H1 (cell line): ENCODE measurements around the gene IRF8. TPM values are rescaled to one million over a fixed set of nuclear protein-coding genes. Genes with fewer than 3 reads are reported as not detected.
A peak's percentile ranks its signal among the peaks of the same experiment; 100 is the strongest.

ENCODE experiments used
- CTCF ChIA-PET: fragments of 300-600 bp; sonication (Branson Sonifier 250); formaldehyde crosslinking; loops from one replicate; lab custom pipeline; 2021; ENCODE audit not compliant: partially characterized antibody; lab: Charles Lee
- POLR2A ChIA-PET: fragments of 300-600 bp; sonication (Branson Sonifier 250); formaldehyde crosslinking; loops from one replicate; lab custom pipeline; 2021; ENCODE audit warnings: inconsistent platforms; ENCODE audit not compliant: partially characterized antibody; lab: Charles Lee
- DNase-seq, 2 experiments: peaks; one replicate each; pipeline versions ENCODE4 v3.0.0 to v3.0.0-alpha.2; 2010 to 2022; ENCODE audit warnings: low spot score in 2 of 2, low read depth in 1 of 2, mixed read lengths in 1 of 2
- FAIRE-seq: peaks from 2 replicates; lab custom pipeline; 2011; peaks lifted over from hg19 to GRCh38; lab: Jason Lieb, UNC
- H2AFZ ChIP-seq: 2 replicates; pipeline ENCODE4 v1.8.1; 2012; ENCODE audit warnings: low read length, inconsistent platforms
- H2AK5ac ChIP-seq: 2 replicates; pipeline ENCODE4 v1.6.1; 2013; ENCODE audit warnings: low read depth, low read length
- H2BK120ac ChIP-seq: replicated peaks from 2 replicates; pipeline ENCODE3; 2013; ENCODE audit warnings: low read depth, low read length, inconsistent platforms
- H2BK12ac ChIP-seq: 2 replicates; pipeline ENCODE4 v1.6.1; 2013; ENCODE audit warnings: low read depth, low read length
- H2BK15ac ChIP-seq: 2 replicates; pipeline ENCODE4 v1.6.1; 2013; ENCODE audit warnings: low read length
- H2BK20ac ChIP-seq: 2 replicates; pipeline ENCODE4 v1.6.1; 2013; ENCODE audit warnings: low read length
- H2BK5ac ChIP-seq: 2 replicates; pipeline ENCODE4 v1.6.1; 2013; ENCODE audit warnings: low read depth, low read length
- H3K14ac ChIP-seq: 2 replicates; pipeline ENCODE4 v1.6.1; 2013; ENCODE audit warnings: inconsistent platforms; ENCODE audit not compliant: insufficient read length
- H3K18ac ChIP-seq: 2 replicates; pipeline ENCODE4 v1.6.1; 2013; ENCODE audit warnings: low read length; ENCODE audit errors: extremely low read depth
- H3K23ac ChIP-seq: 2 replicates; pipeline ENCODE4 v1.6.1; 2013; ENCODE audit warnings: inconsistent platforms; ENCODE audit not compliant: insufficient read length
- H3K23me2 ChIP-seq: 2 replicates; pipeline ENCODE4 v1.6.1; 2013; ENCODE audit warnings: low read depth, low read length
- H3K27ac ChIP-seq: 2 replicates; pipeline ENCODE4 v1.6.1; 2011; ENCODE audit warnings: low read depth, low read length, inconsistent platforms
- H3K27me3 ChIP-seq, 4 experiments: replicated peaks in 1 of 4; 1 replicate in 1 of 4; 2 replicates in 3 of 4; pipeline versions ENCODE4 v1.6.1 to v1.8.1; 2011 to 2013; ENCODE audit warnings: low read length in 3 of 4, mild to moderate bottlenecking in 3 of 4, inconsistent platforms in 2 of 4, mixed read lengths in 2 of 4, moderate library complexity in 1 of 4; ENCODE audit not compliant: control insufficient read depth in 3 of 4, insufficient read depth in 3 of 4; ENCODE audit errors: extremely low read depth in 1 of 4
- H3K36me3 ChIP-seq, 4 experiments: 2 replicates each; pipeline versions ENCODE4 v1.6.1 to v1.8.1; 2011 to 2013; ENCODE audit warnings: mild to moderate bottlenecking in 4 of 4, low read length in 3 of 4, moderate library complexity in 2 of 4, control low read depth in 1 of 4, inconsistent platforms in 1 of 4; ENCODE audit not compliant: insufficient read depth in 4 of 4, control insufficient read depth in 2 of 4
- H3K4ac ChIP-seq: replicated peaks from 2 replicates; pipeline ENCODE3; 2013; ENCODE audit warnings: low read length, low read depth, mixed read lengths, inconsistent platforms; ENCODE audit not compliant: insufficient read length
- H3K4me1 ChIP-seq, 4 experiments: replicated peaks in 1 of 4; 1 replicate in 1 of 4; 2 replicates in 3 of 4; pipeline versions ENCODE4 v1.6.1 to v1.8.1; 2011 to 2013; ENCODE audit warnings: low read length in 3 of 4, inconsistent platforms in 2 of 4, mixed read lengths in 1 of 4; ENCODE audit not compliant: insufficient read depth in 4 of 4, control insufficient read depth in 3 of 4
- H3K4me2 ChIP-seq, 2 experiments: 2 replicates each; pipeline versions ENCODE4 v1.6.1 to v1.8.1; 2011 to 2013; ENCODE audit warnings: low read depth in 2 of 2, low read length in 2 of 2, control low read depth in 1 of 2, inconsistent platforms in 1 of 2, mild to moderate bottlenecking in 1 of 2; ENCODE audit not compliant: insufficient read depth in 1 of 2
- H3K4me3 ChIP-seq, 4 experiments: fragments of 200-600, 300-600 bp in 1 of 4; sonication (generic), shearing (Covaris generic), sonication (Bioruptor Twin) in 1 of 4; 2 replicates each; pipeline versions ENCODE4 v1.5.1 to v1.8.1; 2011 to 2016; ENCODE audit warnings: low read length in 4 of 4, low read depth in 3 of 4, control low read depth in 2 of 4, inconsistent platforms in 2 of 4, mild to moderate bottlenecking in 2 of 4, mixed read lengths in 1 of 4, moderate library complexity in 1 of 4; ENCODE audit not compliant: insufficient read depth in 2 of 4; ENCODE audit errors: extremely low read depth in 1 of 4
- H3K56ac ChIP-seq: replicated peaks from 2 replicates; pipeline ENCODE3; 2013; ENCODE audit warnings: low read depth, mild to moderate bottlenecking, mixed read lengths, low read length, inconsistent platforms; ENCODE audit not compliant: insufficient read length
- H3K79me1 ChIP-seq: 2 replicates; pipeline ENCODE4 v1.6.1; 2013; ENCODE audit warnings: low read depth, low read length, control low read depth
- H3K79me2 ChIP-seq, 2 experiments: 2 replicates each; pipeline versions ENCODE4 v1.6.1 to v1.8.1; 2012 to 2013; ENCODE audit warnings: low read length in 2 of 2, mild to moderate bottlenecking in 2 of 2, inconsistent platforms in 1 of 2; ENCODE audit not compliant: insufficient read depth in 2 of 2, control insufficient read depth in 1 of 2
- H3K9ac ChIP-seq, 4 experiments: replicated peaks in 1 of 4; 1 replicate in 1 of 4; 2 replicates in 3 of 4; pipeline versions ENCODE4 v1.6.1 to v1.8.1; 2011 to 2013; ENCODE audit warnings: low read depth in 3 of 4, low read length in 3 of 4, control low read depth in 2 of 4, mild to moderate bottlenecking in 2 of 4, moderate library complexity in 2 of 4, inconsistent platforms in 1 of 4; ENCODE audit errors: extremely low read depth in 1 of 4
- H3K9me3 ChIP-seq, 2 experiments: 2 replicates each; pipeline versions ENCODE4 v1.6.1 to v1.8.1; 2012 to 2013; ENCODE audit warnings: mild to moderate bottlenecking in 2 of 2, moderate library complexity in 2 of 2, control low read depth in 1 of 2, inconsistent platforms in 1 of 2, low read depth in 1 of 2, low read length in 1 of 2, mixed read lengths in 1 of 2; ENCODE audit not compliant: insufficient read depth in 2 of 2
- H4K20me1 ChIP-seq, 2 experiments: replicated peaks in 1 of 2; 2 replicates each; pipeline versions ENCODE3 to v1.8.1; 2011 to 2013; ENCODE audit warnings: inconsistent platforms in 2 of 2, low read length in 2 of 2, mild to moderate bottlenecking in 1 of 2; ENCODE audit not compliant: insufficient read depth in 2 of 2, control insufficient read depth in 1 of 2
- H4K5ac ChIP-seq: 2 replicates; pipeline ENCODE4 v1.6.1; 2013; ENCODE audit warnings: low read length, low read depth, mixed read lengths, inconsistent platforms; ENCODE audit not compliant: insufficient read length
- H4K8ac ChIP-seq: 2 replicates; pipeline ENCODE4 v1.8.0; 2013; ENCODE audit warnings: mild to moderate bottlenecking, moderate library complexity, low read length, inconsistent platforms; ENCODE audit not compliant: insufficient read depth; ENCODE audit errors: extremely low read depth
- H4K91ac ChIP-seq: replicated peaks from 2 replicates; pipeline ENCODE3; 2013; ENCODE audit warnings: low read length, mixed read lengths, inconsistent platforms; ENCODE audit not compliant: insufficient read length
- BRCA1 ChIP-seq: IDR thresholded peaks from 2 replicates; pipeline ENCODE4 v1.6.1; 2012; ENCODE audit warnings: low read depth, low read length, improper control_type of control experiment
- CBX8 ChIP-seq: fragments of 300-800, 300-1000 bp; sonication (generic); IDR thresholded peaks from 2 replicates; pipeline ENCODE4 v1.7.1; 2016; ENCODE audit warnings: low read depth, low read length, borderline replicate concordance
- CTCF ChIP-seq, 3 experiments: IDR thresholded peaks; 1 replicate in 2 of 3; 2 replicates in 1 of 3; pipeline versions ENCODE4 v1.5.1 to v1.6.1; 2011; ENCODE audit warnings: low read length in 3 of 3, mild to moderate bottlenecking in 3 of 3, inconsistent platforms in 2 of 3, low read depth in 1 of 3, moderate library complexity in 1 of 3; ENCODE audit not compliant: insufficient read depth in 1 of 3; ENCODE audit errors: control extremely low read depth in 1 of 3
- EZH2 ChIP-seq: fragments of 200-600 bp; sonication (generic); IDR thresholded peaks from 2 replicates; pipeline ENCODE4 v1.7.1; 2012; ENCODE audit warnings: low read depth, mild to moderate bottlenecking, moderate library complexity, low read length, inconsistent platforms; ENCODE audit not compliant: severe bottlenecking
- RNF2 ChIP-seq: fragments of 200-900, 300-1000 bp; sonication (generic); IDR thresholded peaks from 2 replicates; pipeline ENCODE4 v1.7.1; 2016; ENCODE audit warnings: borderline replicate concordance, low read depth, mild to moderate bottlenecking, antibody characterized with exemption, low read length; ENCODE audit not compliant: poor library complexity, severe bottlenecking; ENCODE audit errors: missing control alignments
- TAF7 ChIP-seq: optimal IDR thresholded peaks from 2 replicates; pipeline ENCODE3; 2011; ENCODE audit warnings: low read depth, mild to moderate bottlenecking, inconsistent platforms, low read length, moderate library complexity, borderline replicate concordance
- WGBS, 2 experiments: shearing (Covaris generic) in 1 of 2; methylation state at CpG; one replicate each; pipeline versions ENCODE4 v1.1.6 to v1.1.7; 2013 to 2015; ENCODE audit warnings: low lambda C conversion rate in 2 of 2, mixed read lengths in 2 of 2, inconsistent platforms in 1 of 2, low coverage in 1 of 2, missing lambda C conversion rate in 1 of 2; ENCODE audit not compliant: insufficient replicate concordance in 2 of 2, insufficient coverage in 1 of 2, insufficient read length in 1 of 2; ENCODE audit errors: extremely low coverage in 1 of 2, missing lambda C conversion rate in 1 of 2; 5-methylcytosine and 5-hydroxymethylcytosine counted together
- polyA plus RNA-seq, 7 experiments: library from polyadenylated mRNA; depleted of rRNA in 3 of 7; stranded (reverse) in 5 of 7; unstranded in 2 of 7; fragments of >200 nt in 5 of 7; fragments of 200-250 nt in 2 of 7; gene quantifications; 1 replicate in 5 of 7; 2 replicates in 1 of 7; 4 replicates in 1 of 7; pipeline versions ENCODE4 v1.2.1 to v1.2.3, GENCODE V29; 2011 to 2013; ENCODE audit warnings: missing spikeins in 2 of 7, mixed read lengths in 2 of 7
- total RNA-seq: library from RNA; stranded (reverse); fragmentation: NEBNext Ultra II Directional; extraction: Animal tissue kit (Norgen Biotek cat#: 25700); gene quantifications from 2 replicates; pipeline ENCODE4 v1.2.1, GENCODE V29; 2021
- TF ChIP-seq, protein P1 (sequence below): IDR thresholded peaks from 2 replicates; pipeline ENCODE4 v1.6.1; 2011; ENCODE audit warnings: low read depth, mild to moderate bottlenecking, low read length; ENCODE audit not compliant: insufficient read depth

IRF8 gene
- total and polyA plus RNA-seq, 2 of the 8 experiments (the other 6 are each of a cell fraction or from before 2014, with no cell fraction given), result 0.35 to 2.0 TPM

- no peak overlapping the region for H3K14ac ChIP-seq
- H2BK15ac ChIP-seq, result 0 out of 2 replicates have a peak overlapping the region, but pooled peaks have one; percentile 1
- H4K8ac ChIP-seq, result no peak overlapping the region
- H3K4me1 ChIP-seq, result peaks cover 0 to 5% (median 2%) of the 10 kb centered on the region in 4 experiments; a peak in 3 of 7 replicates
- H3K4me3 ChIP-seq, result no peak overlapping the region
- POLR2A ChIA-PET, result no interaction called here
- H4K91ac ChIP-seq, result no peak overlapping the region
- no peak overlapping the region for H4K5ac ChIP-seq
- no peak overlapping the region for H3K4me2 ChIP-seq
- H3K27me3 ChIP-seq, result peaks cover 0 to 6% (median 3%) of the 10 kb centered on the region in 4 experiments; a peak in 3 of 7 replicates
- 80% methylated on average over 15 of the region's 16 CpGs; no CpG with 5 or more reads in 1 of the 2 experiments for WGBS, 2 experiments
- H3K9ac ChIP-seq, result no peak overlapping the region
- no peak overlapping the region for H3K23ac ChIP-seq
- no peak overlapping the region for H3K4ac ChIP-seq
- DNase-seq (no peak), FAIRE-seq (no peak)
- no peaks in the 10 kb centered on the region for H3K36me3 ChIP-seq
- peaks cover 0 to 3% of the 10 kb centered on the region in 2 experiments for H4K20me1 ChIP-seq
- no peak overlapping the region for H2BK20ac ChIP-seq
- H3K79me1 ChIP-seq, result no peaks in the 10 kb centered on the region
- H3K9me3 ChIP-seq, result no peaks in the 10 kb centered on the region
- H2BK5ac ChIP-seq, result peak overlapping the region; percentile 12; the same call in 1 of the 2 replicates
- CTCF ChIA-PET, result interaction anchor here (1.0 to 10.2 kb wide), 9 partner anchors 16 to 92 kb away, joined by 3 to 52 read pairs (median 4); no protein-coding TSS in a partner anchor
- H3K18ac ChIP-seq, result 0 out of 2 replicates have a peak overlapping the region, but pooled peaks have one; percentile 48
- no peak overlapping the region for H2BK120ac ChIP-seq
- H2AFZ ChIP-seq, result no peak overlapping the region
- no peak overlapping the region for H3K27ac ChIP-seq
- no peak overlapping the region for H3K56ac ChIP-seq
- no peaks in the 10 kb centered on the region for H3K23me2 ChIP-seq
- H2AK5ac ChIP-seq, result no peak overlapping the region
- no peak overlapping the region for H2BK12ac ChIP-seq
- no peaks in the 10 kb centered on the region for H3K79me2 ChIP-seq
- TF ChIP-seq TAF7 (no peak), CTCF (IDR thresholded peaks at IDR 0.05; ENCODE audit: control extremely low read depth in 1 of 3, insufficient read depth in 1 of 3, low read depth in 1 of 3, low read length in 3 of 3) (no peak), CBX8 (no peak), BRCA1 (no peak), RNF2 (no peak), EZH2 (no peak)
- TF ChIP-seq, protein P1, sequence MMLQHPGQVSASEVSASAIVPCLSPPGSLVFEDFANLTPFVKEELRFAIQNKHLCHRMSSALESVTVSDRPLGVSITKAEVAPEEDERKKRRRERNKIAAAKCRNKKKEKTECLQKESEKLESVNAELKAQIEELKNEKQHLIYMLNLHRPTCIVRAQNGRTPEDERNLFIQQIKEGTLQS, result no peak
Measured at GRCh38 chr16:85913688-85914422, 14.9 kb downstream of the IRF8 start.
